Measurements from ENCODE around the gene AIFM2.
"Not testable (repeated sequence)": the region's sequence is repeated elsewhere in the genome, so short reads cannot be mapped to it uniquely, and the experiment has no call there.

The AIFM2 gene

DNA sequence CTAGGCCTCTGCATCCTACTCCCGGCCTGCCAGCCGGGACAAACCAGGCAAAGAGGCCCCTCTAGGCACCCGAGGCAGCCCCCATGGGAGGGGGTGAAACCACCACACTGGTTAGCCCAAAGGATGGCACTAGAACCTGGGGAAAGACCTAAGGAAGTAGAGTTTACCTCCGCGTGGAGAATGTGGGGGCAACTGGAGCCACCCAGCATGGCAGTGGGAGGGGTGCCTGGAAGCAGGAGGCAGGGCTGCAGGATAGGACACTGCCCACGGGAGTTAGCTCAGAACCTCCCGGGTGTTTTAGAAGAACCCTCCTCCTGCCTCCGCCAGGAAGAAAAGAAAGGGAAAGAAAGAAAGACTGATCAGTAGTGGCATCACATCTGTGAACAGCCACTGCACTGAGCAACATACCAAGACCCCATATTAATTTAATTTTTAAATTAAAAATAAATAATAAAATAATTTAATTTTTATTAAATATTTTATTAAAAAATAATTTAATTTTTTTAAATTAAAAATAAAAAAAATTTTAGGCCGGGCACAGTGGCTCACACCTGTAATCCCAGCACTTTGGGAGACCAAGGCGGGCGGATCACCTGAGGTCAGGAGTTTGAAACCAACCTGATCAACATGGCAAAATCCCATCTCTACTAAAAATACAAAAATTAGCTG, 11.2 kb downstream of the AIFM2 start:
- no peak for DNase-seq

DNA sequence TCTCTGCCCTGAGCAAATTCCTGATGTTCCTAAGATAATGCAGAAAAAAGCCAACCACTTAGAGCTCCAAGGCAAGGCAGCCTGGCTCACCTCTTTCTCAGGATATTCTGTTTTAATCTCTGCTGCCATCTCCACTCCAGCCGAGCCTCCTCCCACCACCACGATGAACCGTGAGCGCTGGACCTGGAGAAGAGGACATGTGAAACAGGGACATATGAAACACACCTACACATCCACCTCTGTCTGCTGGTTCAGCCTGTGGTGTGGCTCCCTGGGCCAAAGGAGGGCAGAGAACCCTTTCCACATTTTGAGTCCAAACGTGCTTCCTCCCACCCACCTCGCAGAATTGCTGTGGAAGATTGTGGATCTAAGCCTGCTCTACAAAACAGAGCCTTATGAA, 12.2 kb downstream of the AIFM2 start:
- no peak for DNase-seq

DNA sequence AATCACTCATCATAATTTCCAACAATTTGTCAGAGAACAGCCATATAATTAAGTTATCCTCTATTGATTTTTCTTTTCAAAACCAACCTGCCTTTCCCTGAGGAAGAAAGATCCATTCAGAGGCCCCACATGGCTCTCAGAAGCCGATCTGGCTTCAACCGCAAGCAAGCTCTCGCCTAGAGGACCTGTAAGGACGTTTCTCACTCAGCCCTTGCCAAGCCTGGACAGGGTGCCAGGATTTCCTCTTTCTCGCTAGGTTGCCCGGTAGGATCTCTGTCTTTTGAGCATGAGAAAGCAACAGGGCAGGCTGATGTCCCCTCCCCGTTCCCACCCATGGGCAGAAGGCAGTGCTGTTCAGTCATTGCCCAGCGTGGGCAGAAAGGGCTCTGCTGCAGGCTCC, 13.0 kb downstream of the AIFM2 start:
- no peak for DNase-seq

DNA sequence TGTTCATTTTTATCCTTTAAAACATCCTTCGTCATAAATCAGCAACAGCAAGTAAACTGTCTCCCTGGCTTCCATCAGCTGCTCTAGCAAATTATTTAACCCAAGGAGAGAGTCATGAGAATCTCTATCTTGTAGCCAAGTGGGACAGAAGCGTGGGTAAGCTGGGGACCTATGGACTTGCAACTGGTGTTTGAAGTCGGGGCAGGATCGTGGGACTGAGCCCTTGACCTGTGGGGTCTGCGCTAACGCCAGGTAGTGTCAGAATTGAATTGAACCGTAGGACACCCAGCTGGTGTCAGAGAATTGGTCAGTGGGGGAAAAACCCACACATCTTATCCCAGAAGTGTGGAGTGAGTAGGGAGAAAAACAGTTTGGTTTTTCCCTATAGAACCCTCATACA, 13.4 kb downstream of the AIFM2 start:
- no peak for DNase-seq

DNA sequence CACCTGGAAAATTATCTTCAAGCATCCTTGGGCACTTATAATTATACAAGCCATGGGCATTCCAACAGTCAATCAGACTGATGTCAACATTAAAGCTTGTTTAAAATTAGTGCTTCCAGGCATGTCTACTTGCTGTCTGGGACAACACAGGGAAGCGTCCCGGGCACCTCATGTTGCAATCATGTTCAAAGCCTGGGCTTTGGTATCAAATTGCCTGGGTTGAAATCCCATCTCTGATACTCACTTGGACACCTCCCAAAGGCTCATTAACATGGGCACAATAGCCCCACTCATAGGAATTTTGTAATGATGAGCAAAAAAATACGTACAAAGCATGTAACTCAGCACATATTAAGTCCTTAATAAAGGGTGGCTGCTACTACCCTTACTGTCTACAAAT, 14.4 kb downstream of the AIFM2 start:
- DNase-seq: no peak

DNA sequence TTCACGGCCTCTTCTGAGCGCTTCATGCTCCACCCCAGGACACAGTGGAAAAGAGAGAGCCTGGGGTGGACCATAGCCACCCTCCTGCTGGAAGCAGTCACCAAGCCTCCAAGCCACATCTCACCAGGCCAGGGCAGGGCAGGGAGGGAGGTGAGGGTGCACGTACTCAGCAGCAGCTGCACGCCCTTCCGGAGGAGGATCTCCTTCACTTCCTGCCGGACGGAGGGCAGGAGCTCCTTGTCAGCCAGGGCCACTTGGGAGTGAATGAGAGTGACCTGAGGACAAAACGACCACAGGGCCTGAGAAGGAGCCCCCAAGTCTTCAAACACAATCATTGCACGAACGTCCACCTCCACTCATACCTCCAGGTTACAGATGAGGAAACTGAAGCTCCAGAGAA, 15.0 kb downstream of the AIFM2 start:
- no peak for DNase-seq

DNA sequence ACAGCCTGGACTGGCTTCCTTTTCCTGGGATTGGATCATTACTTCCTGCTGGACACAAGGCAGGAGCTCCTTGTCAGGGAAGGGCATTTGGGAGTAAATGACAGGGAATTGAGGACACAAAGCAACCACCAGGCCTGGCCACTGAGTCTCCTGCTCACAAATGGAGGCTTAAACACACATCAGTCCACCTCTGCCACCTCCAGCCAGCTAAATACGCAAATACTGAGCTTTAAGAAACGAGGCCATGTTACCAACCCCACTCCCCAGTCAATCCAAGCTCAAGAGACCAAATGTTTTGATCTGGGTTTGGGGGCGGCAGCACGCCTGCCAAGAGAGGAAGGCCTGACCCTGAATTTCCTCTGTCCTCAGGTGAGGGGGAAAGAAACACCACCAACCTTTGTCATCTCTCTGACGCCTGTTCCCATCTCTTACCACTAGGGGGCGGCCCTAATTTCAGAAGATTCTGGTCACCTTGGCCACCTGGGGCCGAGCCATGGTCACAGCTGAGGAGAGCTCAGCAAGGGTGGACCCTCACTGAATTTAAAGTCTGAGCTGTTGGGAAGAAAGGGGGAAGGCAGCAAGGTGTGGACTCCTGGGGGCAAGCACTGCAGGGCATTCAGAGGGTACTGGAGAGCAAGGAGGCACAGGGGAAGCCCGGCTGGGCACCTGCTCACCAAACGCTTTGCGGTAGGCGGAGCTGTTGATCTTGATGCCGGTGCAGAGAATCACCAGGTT, 16.5 kb downstream of the AIFM2 start:
- peak; percentile 59 to 69 for DNase-seq

DNA sequence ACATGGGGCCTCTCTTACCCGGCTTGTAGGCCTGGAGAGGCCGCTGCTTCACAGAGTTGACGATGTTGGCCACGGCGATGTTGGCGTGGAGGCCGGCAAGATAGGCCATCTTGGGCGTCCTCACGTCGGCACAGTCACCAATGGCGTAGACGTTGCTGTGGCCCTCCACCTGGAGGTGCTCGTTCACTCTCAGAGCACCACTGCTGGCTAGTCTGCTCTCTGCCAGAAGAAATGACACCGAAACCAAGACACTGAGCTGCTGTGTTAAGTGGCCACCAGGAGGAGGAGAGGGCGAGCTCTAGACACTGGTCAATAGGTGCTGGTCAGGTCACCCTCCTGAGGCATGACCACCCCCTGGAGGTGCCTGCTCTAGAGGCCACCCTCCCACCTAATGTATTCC, 17.7 kb downstream of the AIFM2 start:
- no peak for DNase-seq

DNA sequence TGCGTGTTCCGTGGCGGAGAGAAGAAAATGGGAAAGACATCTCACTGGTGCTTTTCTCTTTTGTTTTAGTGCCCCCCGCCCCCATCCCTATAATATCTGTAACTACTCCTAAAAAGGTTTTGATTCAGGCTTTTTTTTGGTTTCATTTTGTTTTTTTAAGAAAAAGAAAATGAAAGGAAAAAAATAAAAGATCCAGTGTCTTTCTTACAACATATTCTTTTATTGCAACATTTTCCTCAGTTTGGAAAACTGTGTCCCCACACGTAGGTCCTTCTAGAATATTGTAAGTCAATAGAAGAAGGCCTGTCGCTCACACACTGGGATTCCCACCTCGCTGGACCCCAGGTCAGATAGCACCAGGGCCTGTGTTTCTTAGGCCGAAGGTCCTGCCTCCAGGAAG, 20.6 kb downstream of the AIFM2 start:
- no peak for DNase-seq

DNA sequence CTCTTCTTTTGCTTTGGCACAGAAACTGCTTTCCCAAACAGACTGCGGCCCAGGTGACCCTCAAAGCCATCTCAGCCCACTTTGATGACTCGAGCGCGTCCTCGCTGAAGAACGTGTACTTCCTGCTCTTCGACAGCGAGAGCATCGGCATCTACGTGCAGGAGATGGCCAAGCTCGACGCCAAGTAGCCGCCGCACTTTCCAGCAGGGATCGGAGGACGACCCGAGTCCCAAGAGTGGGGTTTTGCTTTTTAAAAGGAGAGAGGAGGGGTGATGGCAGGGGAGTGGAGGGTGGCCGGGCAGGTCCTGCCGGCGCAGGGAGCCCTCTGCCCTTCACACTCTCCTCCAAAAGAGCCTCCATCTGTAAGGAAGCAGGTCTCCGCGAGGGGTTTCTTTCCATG, 21.1 kb downstream of the AIFM2 start:
- no peak for DNase-seq

DNA sequence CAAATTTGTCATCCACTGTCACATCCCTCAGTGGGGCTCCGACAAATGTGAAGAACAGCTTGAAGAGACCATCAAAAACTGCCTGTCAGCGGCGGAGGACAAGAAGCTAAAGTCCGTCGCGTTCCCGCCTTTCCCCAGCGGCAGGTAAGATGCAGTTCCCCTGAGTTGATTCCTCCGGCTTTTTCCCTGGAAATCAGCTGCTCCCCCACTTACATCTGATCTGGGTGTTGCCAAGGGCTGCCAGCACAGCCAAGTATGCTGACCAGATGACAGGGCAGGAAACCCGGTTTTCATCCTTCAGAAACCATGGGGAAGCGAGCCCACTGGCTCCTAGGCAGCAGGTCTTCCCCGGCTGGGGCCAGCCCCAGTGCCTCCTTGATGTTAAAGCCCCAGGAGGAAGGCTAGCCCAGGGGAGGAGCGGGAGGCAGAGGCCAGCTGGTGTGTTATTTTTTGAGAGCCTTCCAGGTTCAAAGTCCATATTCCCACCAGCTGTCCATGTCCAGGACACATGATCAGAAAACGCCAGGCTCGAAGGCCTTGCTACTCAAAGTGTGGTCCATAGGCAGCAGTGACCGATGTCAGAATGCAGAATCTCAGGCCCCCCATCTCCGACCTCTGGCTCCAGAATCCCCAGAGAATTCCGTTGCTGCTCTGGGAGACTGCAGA, 23.4 kb downstream of the AIFM2 start:
- DNase-seq: no peak

DNA sequence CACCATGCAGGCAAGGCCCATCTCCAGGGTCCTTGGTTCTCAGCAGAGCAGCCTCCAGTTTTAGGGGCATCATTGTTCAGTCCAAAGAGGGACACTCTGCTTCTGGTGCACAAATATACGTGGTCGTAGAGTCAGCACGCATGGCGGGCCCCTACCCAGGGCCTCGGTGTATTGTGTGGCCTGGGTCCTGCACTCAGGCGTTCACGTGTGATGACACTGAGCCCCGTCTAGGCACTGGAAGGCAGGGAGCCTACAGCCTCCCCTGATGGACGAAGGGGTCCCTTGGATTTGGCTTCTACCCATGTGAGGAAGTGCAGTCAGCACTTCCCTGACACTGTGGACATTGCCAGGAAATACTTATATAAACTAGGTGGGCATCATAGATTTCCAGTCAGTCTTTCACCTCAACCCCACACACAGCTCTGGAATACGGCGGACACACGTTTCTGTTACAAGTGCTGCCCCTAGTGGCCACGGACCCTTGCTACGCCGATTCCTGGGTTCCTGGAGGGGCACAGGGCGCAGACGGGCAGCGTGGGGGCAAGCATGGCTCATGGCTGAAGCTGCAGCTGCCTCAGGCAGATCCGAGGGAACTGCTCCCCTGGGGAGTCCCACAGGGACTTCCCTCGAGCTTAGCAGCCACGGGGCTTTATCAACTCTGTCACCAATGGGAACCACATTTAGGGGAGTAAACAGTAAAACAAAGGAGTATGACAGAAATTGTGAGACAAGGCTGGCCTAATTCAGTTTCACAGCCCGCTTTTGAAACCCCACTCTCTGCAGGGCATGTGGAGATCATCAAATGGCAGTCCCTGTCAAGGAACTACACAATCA, 25.4 kb downstream of the AIFM2 start:
- DNase-seq: peak in 1 of 2 experiments; percentile 37

DNA sequence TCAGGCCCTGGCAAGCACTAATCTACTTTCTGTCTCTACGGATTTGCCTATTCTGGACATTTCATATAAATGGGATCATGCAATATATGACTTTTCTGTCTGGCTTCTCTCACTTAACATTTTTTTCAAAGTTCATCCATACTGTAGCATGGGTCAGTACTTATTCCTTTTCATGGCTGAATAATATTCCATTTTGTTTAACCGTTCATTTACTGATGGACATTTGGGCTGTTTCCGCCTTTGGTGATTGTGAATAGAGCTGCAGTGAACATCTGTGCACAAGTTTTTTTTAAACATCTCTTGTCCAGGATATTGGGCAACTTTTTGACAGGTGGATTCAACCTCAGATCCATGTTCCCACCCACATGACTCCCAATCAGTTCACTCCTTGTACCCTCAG, 31.0 kb downstream of the AIFM2 start:
- DNase-seq: no peak

DNA sequence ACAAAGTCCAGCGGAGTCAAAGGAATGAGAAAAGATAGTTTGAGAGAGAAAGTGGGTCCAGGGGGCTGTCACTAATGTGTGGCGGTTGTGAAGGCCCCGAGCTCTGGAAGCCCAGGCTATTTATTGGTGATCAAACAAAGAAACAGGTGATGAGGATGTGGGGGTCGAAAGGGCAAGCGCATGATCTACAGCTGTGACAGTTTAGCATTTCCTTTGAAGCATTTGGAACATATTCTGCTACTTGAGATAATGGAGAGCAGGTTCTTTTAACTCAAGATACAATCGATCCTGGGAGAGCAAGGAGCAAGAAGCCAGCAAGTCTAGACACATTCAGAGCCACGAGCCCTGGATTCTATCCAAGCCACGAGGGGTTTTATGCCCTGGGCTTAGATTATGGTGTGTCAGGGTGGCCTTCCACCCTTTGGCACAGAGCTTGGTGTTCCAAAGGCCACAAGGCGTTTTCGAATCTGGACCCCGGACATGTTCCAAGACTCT, 31.5 kb downstream of the AIFM2 start:
- not testable (repeated sequence) for DNase-seq

DNA sequence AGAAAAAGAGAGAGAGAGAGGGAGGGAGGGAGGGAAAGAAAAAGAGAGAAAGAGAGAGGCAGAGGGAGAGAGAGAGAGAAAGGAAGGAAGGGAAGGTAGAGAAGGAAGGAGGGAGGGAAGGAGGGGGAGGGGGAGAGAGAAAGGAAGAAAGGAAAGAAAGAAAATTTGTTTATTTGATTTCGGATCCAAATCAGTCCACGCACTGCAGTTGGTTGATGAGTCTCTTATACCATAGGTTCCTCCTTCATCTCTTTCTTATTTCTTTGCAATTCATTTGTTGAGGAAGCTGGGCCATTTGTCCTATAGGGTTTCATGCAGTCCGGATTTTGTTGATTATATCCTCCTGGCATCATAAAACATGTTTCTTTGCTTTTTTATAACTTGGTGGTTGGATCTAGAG, 34.4 kb downstream of the AIFM2 start:
- no peak for DNase-seq

DNA sequence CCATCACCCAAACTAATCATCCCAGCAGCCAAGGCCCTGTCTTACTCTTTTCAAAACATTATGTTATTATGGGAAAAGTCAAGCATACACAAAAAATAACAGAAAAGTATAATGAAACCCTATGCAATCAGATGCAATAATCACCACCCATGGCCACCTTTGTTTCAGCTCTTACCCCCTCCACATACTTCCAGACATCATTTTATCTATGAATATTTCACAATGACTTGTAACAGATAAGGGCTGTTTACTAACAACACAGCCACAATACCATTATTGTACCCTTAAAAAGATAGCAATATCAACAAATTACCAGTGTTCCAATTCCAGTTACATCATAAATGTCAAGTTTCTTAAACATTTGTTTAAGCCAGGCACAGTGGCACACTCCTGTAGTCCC, 35.2 kb downstream of the AIFM2 start:
- no peak for DNase-seq

DNA sequence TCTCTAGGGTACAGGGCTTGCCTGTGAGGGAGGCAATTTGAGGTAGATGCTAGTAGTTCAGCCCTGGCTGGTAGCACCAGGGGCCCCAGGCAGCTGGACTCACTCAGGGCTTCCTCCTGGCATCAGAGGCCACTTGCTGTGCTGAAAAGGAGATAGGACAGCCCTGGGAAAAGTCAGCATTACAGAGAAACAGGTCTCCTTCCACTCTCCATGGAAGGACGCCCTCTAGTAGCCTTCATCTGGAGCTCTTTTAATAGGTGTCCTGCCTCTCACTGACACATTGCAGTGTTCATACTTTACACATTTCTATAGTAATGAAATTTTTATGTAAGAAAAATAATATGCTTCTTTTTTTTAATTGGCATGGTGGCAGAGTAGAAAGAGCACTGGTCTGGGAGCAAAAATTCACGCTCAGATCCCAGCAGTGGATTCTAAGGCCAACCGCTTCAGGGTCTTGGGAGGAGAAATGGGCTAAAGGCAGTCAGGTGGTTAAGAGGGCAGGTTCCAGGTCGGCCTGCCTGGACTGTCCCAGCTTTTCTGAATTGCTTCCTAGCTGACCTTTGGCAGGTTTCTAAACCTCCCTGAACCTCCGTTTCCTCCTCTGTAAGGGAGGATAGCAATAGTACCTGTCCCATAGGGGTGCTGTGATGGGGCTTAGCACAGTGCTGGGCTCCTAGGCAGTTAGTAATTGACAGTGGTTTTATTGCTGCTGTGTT, 35.8 kb downstream of the AIFM2 start:
- DNase-seq: no peak

DNA sequence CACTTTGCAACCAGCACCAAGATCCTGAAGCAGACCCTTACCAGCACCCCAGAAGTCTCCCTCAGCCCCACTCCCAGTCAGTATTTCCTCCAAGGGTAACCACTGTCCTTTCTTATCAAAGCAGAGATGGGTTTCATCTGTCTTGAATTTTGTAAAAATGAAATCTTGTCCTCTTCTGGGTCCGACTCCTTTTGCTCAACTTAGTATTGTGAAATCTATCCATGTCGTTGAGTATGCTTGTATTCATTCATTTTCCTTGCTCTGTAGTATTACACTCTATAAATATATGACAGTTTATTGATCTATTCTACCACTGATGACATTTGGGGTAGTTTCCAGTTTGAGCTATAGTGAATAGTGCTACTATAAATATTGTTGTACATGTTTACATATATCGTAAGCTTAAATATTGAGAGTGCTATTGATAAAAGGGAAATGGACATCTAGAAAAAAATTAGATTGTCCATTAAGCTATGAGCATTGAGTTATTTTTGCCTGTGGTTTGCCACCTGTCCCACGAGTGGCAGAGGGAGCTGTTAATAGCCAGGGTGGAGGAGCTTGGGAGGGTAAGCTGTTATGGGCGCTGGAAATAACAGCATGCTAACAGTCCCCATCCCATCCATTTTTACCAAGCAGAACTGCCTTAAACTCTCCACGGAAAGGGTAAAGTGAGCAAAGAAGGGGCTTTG, 36.5 kb downstream of the AIFM2 start:
- no peak for DNase-seq

DNA sequence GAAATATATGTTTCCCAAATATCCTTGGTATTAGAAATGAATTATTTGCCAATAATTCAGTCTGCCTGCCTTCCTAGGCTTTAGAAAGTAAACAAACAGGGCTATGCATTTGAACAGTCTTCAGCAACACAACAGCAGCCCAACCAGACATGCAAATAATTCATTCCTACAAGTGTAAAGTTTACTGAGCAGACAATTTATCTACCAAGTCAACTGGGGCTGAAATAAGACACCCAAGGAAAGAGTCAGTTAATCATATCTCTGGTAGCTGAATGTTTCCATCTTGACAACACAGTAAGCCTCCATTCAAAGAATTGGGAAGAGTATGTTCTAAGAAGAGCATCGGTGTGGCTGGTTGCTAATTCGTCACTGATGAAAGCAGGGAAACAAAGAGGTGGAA, 38.4 kb downstream of the AIFM2 start:
- DNase-seq: no peak

DNA sequence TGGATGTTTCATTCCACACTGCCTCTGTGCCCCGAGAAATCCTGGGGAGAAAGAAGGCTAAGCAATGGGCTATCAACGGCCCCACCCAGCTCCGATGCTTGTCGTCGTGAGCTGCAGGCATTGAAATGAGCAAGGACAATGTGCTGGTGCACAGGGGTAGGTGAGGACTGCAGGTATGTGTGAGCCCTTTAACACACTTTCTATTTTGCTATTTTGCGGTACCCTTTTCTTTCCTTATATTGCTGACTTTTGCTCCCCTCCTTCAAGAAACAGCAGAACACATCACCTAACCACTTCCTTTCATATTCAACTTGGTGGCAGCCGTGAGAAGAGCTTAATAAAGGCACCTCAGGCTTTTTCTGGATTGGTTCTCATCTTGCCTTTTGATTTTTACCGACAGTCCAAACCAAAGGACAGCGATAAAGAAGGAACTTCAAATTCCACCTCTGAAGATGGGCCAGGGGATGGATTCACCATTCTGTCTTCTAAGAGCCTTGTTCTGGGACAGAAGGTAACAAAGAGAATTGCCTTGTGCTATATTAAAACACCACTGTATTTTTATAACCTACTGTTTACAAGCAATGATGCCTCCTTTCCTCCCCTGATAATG, 39.2 kb downstream of the AIFM2 start:
- peak; percentile 11 to 25 for DNase-seq

DNA sequence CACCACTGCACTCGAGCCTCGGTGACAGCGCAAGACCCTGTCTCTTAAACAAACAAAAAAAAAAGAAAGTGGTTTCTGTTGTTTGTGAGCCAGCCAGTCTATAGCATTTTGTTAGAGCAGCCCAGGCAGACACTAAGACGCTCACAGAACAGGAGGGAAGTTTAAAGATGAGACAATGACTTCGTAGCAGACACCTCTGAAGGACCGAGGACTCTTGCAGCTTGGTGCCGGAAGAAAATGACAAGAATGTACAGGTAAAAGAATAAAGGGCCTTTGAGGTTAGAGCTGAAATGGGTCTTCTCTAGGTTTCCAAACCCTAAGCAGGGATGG, 40.3 kb downstream of the AIFM2 start:
- no peak for DNase-seq

DNA sequence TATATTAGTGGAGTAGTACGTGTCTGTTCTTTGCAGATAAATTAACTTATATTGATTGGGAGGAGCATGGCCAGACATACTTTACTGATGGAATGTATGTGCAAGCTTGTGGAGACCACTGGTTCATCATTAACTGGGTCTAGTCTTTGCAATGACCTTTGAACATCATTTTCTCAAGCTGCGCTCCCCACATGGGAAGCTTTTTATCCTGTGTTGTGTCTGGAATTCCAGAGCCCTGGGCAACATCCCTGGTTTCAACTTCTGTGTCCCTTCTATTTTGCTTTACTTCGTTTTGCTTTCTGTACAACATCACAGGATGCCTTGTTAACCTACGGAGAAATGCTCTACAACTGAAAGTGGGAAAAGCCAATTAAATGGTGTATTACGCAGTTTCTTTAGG, 41.7 kb downstream of the AIFM2 start:
- no peak for DNase-seq

All from activated CD4-positive, alpha-beta T cell treated with anti-CD3 and anti-CD28 coated beads, Interleukin-2, amount 50 U/mL, for 48 hours (primary cell).